ENCODE data around the gene LTA. TPM values are rescaled to one million over a fixed set of nuclear protein-coding genes. Genes with fewer than 3 reads are reported as not detected.

The LTA gene
- polyA plus RNA-seq, 1 of the 3 experiments (the other 2 are of a cell fraction) = not detected

DNA sequence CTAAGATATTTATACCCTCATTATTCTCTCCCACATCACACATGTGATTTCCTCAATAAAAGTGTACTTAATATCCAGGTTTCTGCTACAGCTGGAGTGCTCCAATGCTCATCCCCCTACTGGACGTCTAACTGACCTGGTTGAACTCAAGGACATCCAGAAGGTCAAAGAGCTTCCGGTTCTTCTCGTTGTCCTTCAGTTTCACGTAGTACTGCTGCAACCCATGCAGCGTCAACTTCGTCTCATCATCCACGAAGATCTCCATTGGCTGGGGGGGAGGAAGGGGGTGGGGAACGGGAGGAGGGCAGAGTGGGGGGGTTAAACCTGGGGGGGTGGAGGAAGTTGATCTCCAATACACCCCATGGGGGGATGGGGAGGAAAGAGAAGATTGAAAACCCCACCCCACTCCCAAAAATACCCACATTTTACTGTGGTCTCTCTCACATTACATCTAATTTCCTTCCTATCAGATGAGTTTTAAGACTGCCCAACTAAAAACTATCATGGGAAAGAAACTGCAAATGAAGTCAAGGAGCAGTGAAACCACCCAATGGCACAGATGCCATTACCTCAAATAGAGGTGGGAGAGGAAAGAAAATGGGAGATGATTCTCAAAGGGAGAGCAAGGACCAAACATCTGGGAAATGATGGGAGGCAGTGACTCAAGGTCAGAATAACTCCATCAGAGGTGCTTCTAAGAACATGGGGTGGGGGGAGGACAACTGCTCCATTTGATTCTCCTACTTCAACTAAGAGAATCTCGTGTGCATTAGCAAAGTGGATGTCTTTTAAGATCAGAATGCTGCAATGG, 39.2 kb upstream of the LTA start:
- 83% methylated on average over 9 of the region's 9 CpGs for WGBS (ENCODE audit: low lambda C conversion rate)
- CTCF ChIA-PET = interaction anchor here (1.4 to 3.0 kb wide), 3 partner anchors 7 to 65 kb away, joined by 3 to 12 read pairs (median 5); partner anchors contain the start of gene DDX39B

More for the DNA sequence above, 39.2 kb upstream of the LTA start:
- Histone ChIP-seq H3K9ac (no peak overlapping the region), H3K9me2 (no peaks in the 10 kb centered on the region), H3F3A (replicated peaks; ENCODE audit: insufficient read depth) (peaks cover 28% of the 10 kb centered on the region), H4K20me1 (ENCODE audit: insufficient read depth) (peaks cover 65% of the 10 kb centered on the region), H3K9me3 (no peaks in the 10 kb centered on the region), H3K4me3 (ENCODE audit: low read depth in 2 of 2, low read length in 1 of 2) (no peak overlapping the region), H2AFZ (ENCODE audit: low read depth) (no peak overlapping the region), H3K79me2 (ENCODE audit: insufficient read depth) (peaks cover 37% of the 10 kb centered on the region), H3K4me1 (ENCODE audit: control insufficient read depth in 1 of 2, insufficient read depth in 2 of 2, low read depth in 1 of 2, low read length in 1 of 2) (no peaks in the 10 kb centered on the region), H3K36me3 (replicated peaks in 1 of 2; ENCODE audit: control insufficient read depth in 1 of 2, insufficient read depth in 2 of 2, low read length in 1 of 2) (peaks cover 73 to 74% of the 10 kb centered on the region in 2 experiments), H3K27me3 (ENCODE audit: insufficient read depth) (no peaks in the 10 kb centered on the region), H3K27ac (ENCODE audit: low read depth in 2 of 2, low read length in 1 of 2) (no peak overlapping the region), H3K4me2 (no peak overlapping the region)
- DNase-seq = no peak
- TF ChIP-seq, protein P1, sequence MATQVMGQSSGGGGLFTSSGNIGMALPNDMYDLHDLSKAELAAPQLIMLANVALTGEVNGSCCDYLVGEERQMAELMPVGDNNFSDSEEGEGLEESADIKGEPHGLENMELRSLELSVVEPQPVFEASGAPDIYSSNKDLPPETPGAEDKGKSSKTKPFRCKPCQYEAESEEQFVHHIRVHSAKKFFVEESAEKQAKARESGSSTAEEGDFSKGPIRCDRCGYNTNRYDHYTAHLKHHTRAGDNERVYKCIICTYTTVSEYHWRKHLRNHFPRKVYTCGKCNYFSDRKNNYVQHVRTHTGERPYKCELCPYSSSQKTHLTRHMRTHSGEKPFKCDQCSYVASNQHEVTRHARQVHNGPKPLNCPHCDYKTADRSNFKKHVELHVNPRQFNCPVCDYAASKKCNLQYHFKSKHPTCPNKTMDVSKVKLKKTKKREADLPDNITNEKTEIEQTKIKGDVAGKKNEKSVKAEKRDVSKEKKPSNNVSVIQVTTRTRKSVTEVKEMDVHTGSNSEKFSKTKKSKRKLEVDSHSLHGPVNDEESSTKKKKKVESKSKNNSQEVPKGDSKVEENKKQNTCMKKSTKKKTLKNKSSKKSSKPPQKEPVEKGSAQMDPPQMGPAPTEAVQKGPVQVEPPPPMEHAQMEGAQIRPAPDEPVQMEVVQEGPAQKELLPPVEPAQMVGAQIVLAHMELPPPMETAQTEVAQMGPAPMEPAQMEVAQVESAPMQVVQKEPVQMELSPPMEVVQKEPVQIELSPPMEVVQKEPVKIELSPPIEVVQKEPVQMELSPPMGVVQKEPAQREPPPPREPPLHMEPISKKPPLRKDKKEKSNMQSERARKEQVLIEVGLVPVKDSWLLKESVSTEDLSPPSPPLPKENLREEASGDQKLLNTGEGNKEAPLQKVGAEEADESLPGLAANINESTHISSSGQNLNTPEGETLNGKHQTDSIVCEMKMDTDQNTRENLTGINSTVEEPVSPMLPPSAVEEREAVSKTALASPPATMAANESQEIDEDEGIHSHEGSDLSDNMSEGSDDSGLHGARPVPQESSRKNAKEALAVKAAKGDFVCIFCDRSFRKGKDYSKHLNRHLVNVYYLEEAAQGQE (IDR thresholded peaks at IDR 0.05; ENCODE audit: low read depth, low read length) = no peak
- TF ChIP-seq ZBTB33 (IDR thresholded peaks at IDR 0.05; ENCODE audit: borderline replicate concordance, low read depth) = no peak
- TF ChIP-seq FOXJ3 (CRISPR knock-in tag; IDR thresholded peaks at IDR 0.05) = no peak
- TF ChIP-seq RXRA (IDR thresholded peaks at IDR 0.05; ENCODE audit: borderline replicate concordance, low read depth) = no peak
- no peak for TF ChIP-seq JUND (IDR thresholded peaks at IDR 0.05)
- no peak for TF ChIP-seq MEF2A (IDR thresholded peaks at IDR 0.05; ENCODE audit: borderline replicate concordance, low read depth)
- TF ChIP-seq CHD2 (IDR thresholded peaks at IDR 0.05; ENCODE audit: low read length, partially characterized antibody) = no peak
- TF ChIP-seq EP300 (IDR thresholded peaks at IDR 0.05; ENCODE audit: borderline replicate concordance in 1 of 2, low read depth in 1 of 2, low read length in 1 of 2) = no peak
- TF ChIP-seq SIN3A (IDR thresholded peaks at IDR 0.05; ENCODE audit: borderline replicate concordance, low read depth, low read length) = no peak
- no peak for TF ChIP-seq SMC3 (IDR thresholded peaks at IDR 0.05; ENCODE audit: low read depth, low read length)
- TF ChIP-seq TCF12 (IDR thresholded peaks at IDR 0.05) = no peak
- TF ChIP-seq, protein P2, sequence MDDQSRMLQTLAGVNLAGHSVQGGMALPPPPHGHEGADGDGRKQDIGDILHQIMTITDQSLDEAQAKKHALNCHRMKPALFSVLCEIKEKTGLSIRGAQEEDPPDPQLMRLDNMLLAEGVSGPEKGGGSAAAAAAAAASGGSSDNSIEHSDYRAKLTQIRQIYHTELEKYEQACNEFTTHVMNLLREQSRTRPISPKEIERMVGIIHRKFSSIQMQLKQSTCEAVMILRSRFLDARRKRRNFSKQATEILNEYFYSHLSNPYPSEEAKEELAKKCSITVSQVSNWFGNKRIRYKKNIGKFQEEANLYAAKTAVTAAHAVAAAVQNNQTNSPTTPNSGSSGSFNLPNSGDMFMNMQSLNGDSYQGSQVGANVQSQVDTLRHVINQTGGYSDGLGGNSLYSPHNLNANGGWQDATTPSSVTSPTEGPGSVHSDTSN (IDR thresholded peaks at IDR 0.05) = no peak
- no peak for TF ChIP-seq POLR2AphosphoS5 (IDR thresholded peaks at IDR 0.05; ENCODE audit: low read depth, low read length)
- TF ChIP-seq GABPA (IDR thresholded peaks at IDR 0.05; ENCODE audit: low read depth) = no peak
- TF ChIP-seq RAD21 (IDR thresholded peaks at IDR 0.05; ENCODE audit: low read length) = no peak
- TF ChIP-seq RFX5 (IDR thresholded peaks at IDR 0.05; ENCODE audit: low read length) = no peak
- no peak for TF ChIP-seq YY1 (IDR thresholded peaks at IDR 0.05; ENCODE audit: low read depth)
- TF ChIP-seq TAF1 (IDR thresholded peaks at IDR 0.05; ENCODE audit: borderline replicate concordance, low read depth, low read length) = no peak
- POLR2A ChIA-PET = no interaction called here
